ENCODE measurements around the gene LYRM9.
"Not testable (repeated sequence)": the region's sequence is repeated elsewhere in the genome, so short reads cannot be mapped to it uniquely, and the experiment has no call there.

Gene LYRM9

DNA sequence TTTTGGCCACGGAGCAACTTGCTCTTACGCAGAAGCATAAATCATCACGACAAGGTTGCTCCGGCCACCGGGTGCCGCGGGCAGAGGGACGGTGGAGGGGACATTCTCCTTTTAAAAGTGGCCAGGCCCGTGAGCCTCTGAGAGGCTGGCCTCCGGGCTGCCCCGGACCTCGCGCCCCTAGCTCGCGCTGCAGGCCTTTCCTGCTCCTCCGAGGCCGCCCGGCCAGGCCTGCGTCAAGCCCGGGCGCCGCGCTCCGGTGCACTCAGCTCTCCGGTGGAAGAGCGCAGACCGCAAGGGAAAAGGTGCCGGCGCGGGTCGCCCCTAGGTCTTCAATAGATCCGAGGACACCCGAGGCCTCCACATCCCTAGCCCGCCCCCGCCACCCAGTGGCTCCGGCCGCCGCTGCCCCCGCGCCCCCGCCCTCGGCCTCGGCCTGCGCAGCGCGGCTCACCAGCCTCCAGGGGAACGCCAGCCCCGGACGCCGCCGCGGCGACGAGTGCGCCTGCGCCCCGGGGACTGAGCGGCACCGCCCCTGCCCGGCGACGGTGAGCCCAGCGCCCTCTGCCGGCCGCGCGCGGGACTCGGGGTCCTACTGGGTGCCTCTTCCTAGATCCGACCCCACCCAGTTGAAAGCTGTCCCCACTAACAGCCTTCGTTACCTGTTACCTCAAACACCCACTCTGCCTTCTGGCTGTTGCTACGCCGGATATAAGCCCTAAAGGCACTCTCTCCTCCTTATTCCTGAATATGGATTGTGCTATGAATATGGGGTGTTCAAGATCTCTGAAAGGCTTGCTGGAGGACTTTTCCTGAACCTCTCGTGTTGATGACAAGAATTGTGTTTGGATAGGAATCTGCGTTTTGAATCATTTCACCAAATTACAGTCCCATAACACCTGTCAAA lies at the start of gene LYRM9:
TSS of gene LYRM9 (minus strand) at position 500 of the 904 bp plus-strand sequence. CDS start 10,671 bp downstream, outside the sequence.
- DNase-seq (ENCODE audit: low read depth) = peak; percentile 76

DNA sequence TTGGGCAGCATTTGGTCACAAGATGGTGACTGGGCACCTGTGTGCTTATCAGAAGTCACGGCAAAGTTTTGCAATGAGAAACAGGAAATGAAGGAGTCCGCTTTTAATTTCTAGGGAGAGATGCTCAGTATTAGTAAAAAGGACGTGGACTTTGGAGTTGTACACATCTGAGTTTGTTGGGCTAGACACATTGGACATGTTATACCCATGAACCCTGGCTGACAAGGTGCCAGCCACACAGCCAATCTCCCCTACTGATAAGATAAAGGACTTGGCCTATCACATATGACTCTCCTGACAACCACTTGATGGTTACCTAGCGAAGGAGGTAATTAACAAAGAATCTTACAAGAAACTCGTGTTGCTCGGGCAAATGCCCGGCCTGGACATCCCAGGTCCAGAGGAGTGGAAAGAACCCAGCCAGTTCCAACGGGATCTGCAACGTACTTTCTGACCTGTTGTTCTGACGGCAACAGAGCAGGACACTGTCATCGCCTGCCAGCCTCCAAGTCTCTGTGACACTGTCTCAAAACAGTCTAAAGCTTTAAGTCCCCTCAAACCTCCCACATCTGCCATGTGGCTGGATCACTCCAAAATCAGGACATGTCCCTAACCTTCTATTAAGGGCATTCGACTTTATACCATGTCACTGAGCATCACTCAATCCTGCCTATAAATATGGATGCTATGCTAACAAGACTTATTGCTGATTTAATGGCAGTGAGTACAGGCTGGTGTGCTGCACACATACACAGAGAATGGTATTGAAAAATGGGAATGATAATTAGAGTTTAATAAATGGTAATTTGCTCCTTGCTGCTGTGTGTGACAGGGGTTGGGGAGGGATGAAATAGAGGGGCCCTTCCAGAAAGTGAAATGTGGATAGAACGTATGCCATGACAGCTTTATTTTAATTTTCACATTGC lies 47.6 kb upstream of the LYRM9 start:
- DNase-seq (ENCODE audit: low read depth) = no peak

GRCh38 chr17:27939474-27940465 lies 46.6 kb upstream of the LYRM9 start:
- no peak for DNase-seq (ENCODE audit: low read depth)

DNA sequence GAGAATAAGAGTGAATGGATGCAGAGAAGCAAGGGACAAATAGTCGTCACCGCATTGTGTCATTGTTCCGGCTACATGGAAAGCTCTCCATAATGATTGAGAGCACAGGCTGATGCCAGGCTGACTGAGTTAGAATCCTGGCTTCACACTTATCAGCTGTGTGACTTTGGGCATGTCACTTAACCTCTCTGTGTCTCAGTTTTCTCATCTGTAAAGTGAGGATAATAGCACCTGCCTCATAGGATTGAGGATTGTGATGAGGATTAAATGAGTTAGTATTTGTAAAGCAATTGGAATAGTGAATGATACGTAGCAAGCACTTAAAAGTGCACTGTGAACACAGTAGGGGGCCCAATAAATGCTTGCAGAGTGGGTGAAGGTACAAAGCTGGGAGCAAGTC lies 45.7 kb upstream of the LYRM9 start:
- DNase-seq (ENCODE audit: low read depth) = no peak

- DNase-seq (ENCODE audit: low read depth) = no peak
Measured at GRCh38 chr17:27938241-27938640, 45.1 kb upstream of the LYRM9 start.

DNA sequence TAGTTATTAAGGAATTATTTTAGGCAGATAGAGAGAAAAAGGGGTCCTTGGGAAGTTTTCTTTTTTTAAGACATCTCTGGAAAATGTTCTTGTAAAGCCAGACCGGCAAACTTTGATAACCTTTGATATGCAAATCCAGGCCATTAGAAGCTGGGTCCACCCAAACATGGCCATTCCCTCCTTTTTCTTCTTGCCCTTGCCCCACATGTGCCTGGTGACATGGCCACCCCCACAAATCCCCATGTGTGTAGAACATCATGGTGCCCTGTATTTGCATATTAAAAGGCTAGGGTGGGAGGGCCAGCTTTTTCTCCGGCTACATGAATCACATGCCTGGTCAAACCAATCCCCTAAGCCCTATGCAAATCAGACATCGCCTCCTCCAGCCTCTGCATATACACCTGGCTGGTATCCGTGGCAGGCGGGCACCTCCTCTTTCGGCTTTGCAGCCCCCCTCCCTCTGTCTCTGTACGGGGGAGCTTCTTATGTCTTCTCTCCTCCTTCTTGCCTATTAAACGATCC lies 43.9 kb upstream of the LYRM9 start:
- DNase-seq (ENCODE audit: low read depth) = no peak

DNA sequence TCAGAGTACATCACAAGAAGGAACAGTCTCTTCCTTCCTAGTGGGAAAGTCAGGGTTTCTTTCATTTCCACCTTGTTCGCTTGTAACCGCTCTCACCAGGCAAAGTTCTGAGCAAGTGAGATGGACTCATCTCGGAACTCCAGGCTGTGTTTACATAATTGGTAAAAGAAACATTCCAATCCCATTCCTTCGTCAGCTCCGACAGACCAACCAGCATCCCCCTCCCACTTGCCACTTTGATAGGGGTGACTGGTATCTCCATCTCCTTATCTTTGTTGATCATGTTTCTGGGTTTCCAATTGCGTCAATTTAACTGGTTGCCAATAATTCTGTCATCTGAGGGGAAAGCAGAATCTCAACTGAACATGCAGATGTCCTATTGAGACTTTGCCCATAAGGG lies 36.8 kb upstream of the LYRM9 start:
- no peak for DNase-seq (ENCODE audit: low read depth)

DNA sequence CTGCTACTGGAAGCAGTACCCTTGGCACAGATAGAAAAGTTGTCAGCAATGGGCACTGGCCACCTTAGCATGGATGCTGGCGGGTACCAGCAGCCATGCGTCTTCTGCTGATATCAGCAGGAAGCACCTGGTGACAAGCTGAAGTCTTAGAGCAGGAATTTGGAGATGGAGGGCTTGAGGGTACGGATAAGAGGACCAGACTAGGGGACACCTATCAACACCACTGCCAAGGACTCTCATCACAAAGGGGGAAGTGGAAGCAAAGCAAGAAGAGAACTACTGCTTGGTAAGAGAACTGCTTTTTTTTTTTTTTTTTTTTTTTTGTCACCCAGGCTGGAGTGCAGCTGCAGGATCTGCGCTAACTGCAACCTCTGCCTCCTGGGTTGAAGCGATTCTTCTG lies 35.4 kb upstream of the LYRM9 start:
- DNase-seq (ENCODE audit: low read depth) = no peak

- no peak for DNase-seq (ENCODE audit: low read depth)
Measured at GRCh38 chr17:27927781-27928180, 34.6 kb upstream of the LYRM9 start.

GRCh38 chr17:27921599-27921998 lies 28.4 kb upstream of the LYRM9 start:
- DNase-seq (ENCODE audit: low read depth) = no peak

- no peak for DNase-seq (ENCODE audit: low read depth)
Measured at GRCh38 chr17:27921077-27921476, 27.9 kb upstream of the LYRM9 start.

DNA sequence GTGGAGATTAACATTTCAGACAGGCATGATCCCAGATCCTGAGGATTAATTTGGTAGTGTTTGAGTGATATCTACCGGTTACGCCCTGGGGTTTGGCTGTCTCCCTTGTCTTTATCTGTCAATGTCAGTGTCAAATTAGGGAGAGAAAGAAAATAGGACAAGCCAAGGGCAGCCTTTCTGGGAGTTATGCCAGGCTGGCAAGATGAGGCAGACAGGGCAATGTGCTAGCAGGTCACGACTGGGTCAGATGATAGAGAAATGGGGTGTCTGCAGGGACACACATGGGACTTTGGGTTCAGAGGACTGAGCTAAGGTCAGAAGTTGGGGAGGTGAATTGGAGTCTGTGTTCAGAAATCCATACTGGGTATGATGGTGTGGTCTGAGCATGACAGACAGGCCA lies 27.4 kb upstream of the LYRM9 start:
- no peak for DNase-seq (ENCODE audit: low read depth)

GRCh38 chr17:27919079-27919478 lies 25.9 kb upstream of the LYRM9 start:
- no peak for DNase-seq (ENCODE audit: low read depth)

DNA sequence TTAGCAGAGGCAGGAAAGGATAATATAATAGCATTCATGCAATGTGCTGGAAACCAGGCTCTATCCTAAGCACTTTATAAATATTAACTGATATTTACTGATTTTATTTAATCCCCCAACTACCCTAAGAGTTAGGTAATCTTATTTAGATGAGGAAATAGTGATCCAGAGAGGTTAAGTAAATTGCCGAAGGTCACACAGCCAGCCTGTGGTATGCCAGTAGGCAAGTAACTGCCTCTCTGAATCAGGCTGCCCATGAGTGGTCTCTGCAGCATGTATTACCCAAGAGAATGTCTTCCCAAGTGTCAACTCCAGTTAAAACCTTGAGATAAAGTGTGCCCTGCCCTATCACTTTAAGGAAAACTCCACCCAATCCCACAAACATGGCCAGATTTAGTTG lies 25.3 kb upstream of the LYRM9 start:
- no peak for DNase-seq (ENCODE audit: low read depth)

DNA sequence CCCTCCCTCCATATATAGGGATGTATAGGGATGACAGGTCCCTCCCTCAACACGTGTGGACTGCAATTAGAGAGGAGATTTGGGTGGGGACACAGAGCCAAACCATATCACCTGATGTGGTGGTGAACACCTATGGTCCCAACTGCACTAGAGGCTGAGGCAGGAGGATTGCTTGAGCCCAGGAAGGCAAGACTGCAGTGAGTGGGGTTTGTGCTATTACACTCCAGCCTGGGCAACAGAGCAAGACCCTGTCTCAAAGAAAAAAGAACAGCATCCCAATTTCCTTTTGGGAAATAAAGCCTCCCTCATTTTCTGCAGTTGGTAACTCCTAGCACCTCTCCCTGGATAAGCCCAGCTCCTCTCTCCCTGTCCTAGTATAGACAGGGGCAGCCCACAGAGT lies 23.8 kb upstream of the LYRM9 start:
- no peak for DNase-seq (ENCODE audit: low read depth)

- DNase-seq (ENCODE audit: low read depth) = no peak
Measured at GRCh38 chr17:27915709-27916108, 22.5 kb upstream of the LYRM9 start.

DNA sequence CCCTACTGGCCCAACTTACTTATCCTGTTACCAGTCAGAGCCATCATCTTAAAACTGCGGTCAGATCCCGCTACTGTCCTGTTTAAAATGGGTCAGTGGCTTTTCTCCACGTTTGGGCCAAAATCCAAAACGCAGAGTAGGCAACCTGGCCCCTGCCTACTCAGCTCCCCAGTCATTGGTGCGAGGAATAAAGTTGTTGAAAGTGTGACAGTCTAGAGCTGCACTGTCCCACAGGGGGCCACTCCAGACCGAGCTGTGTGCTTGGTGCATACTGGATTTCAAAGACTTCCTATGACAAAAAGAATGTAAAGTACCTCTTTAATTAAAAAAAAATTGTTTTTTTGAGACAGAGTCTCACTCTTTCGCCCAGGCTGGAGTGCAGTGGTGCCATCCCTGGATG lies 21.2 kb upstream of the LYRM9 start:
- DNase-seq (ENCODE audit: low read depth) = no peak

DNA sequence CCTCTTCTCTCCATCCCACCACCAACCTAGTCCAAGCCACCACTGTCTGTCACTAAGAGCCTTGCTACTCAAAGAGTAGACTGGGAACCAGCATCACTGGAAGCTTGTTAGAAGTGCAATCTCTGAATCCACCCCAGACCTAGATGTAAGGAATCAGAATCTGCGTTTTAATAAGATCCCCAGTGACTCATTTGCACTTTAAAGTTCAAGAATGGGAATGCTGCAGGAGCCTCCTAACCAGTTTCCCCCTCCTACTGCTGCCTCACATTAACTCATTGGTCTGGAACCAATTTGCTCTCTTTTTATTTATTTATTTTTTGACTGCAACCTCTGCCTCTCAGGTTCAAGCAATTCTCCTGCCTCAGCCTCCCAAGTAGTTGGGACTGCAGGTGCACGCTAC lies 19.8 kb upstream of the LYRM9 start:
- DNase-seq (ENCODE audit: low read depth) = no peak

GRCh38 chr17:27912299-27912698 lies 19.1 kb upstream of the LYRM9 start:
- DNase-seq (ENCODE audit: low read depth) = not testable (repeated sequence)

DNA sequence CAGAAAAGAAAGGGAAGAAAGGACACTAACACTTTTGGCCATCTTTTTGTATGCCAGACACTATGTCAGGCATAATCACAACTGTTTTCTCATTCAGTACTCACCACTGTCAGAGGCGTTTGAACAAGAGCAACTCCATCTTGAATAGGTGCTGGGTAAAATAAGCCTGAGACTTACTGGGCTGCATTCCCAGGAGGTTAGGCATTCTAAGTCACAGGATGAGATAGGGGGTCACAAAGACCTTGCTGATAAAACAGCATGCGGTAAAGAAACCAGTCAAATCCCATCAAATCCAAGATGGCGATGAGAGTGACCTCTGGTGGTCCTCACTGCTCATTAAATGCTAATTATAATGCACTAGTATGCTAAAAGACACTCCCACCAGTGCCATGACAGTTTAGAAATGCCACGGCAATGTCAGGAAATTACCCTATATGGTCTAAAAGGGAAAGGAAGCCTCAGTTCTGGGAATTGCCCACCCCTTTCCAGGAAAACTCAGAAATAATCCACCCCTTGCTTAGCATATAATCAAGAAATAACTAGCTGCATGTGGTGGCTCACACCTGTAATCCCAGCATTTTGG lies 14.9 kb upstream of the LYRM9 start:
- no peak for DNase-seq (ENCODE audit: low read depth)

DNA sequence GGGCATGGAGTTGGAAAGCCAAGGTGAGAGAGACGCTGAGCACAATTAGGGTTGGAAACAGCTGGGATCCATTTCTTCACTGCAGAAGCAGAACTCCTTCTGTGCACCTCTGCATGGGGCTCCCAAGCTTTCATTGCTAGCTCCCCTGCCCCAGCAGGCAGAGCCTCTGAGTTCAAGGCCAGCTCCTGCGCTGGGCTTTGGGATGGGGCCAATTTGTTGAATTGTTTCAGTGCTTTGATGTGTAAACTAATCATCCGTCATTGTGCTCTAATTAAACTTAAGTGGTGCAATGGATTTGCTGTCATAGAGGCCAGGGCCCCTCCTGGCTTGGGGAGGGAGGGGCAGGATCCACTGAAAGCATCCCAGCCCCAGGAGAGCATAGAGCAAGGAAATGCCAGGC lies 13.5 kb upstream of the LYRM9 start:
- no peak for DNase-seq (ENCODE audit: low read depth)
